ENCODE measurements around the gene MAP4.
A peak's percentile ranks its signal among the peaks of the same experiment; 100 is the strongest.
"Not testable (repeated sequence)": the region's sequence is repeated elsewhere in the genome, so short reads cannot be mapped to it uniquely, and the experiment has no call there.

The MAP4 gene

DNA sequence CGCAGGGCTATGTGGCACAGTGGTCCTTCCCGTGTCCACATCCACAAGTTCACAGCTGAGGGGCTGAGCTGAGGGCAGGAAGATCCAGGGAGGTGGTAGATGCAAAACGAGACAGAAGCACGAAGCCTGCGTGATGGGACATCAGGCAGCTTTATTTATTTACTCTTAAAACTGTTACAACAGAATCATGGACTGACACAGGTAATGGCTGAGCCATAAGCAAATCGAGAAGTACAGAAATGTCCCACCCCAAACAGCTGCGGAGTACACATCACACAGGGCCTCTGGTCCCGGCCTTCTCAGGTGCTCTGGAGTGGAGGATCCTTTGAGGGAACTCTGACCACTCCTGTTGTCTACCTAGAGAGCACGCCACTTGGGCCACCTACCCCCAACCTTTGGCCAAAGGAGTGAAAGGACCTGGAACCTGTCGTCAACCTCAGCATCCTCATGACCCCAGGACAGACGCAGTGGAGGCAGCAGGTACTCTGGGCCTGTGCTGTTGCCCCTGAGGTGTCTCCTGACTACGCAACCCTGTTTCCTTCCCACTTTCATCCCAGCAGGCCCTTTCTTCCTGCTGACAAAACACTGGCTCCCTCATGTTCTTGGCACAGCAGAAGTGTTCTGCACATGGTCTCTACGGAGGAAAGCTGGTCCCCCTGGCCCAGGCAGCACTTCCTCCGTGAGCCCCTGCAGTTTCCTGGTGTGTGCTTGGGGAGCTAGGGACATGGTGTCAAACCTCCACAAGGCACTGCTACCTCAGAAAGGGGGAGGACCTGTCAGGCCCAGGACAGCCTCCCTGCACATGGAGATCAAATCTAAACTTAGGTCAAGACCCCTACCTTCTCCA lies 165.4 kb downstream of the MAP4 start:
- DNase-seq (ENCODE audit: low spot score): no peak
- H3K4me1 Mint-ChIP-seq (ENCODE audit: low read depth): no peaks in the 10 kb centered on the region
- no peak overlapping the region for H3K4me3 Mint-ChIP-seq
- peaks cover 21% of the 10 kb centered on the region for H3K36me3 Mint-ChIP-seq (ENCODE audit: low read depth)
- no peaks in the 10 kb centered on the region for H3K27me3 Mint-ChIP-seq (ENCODE audit: low read depth)
- H3K9me3 Mint-ChIP-seq: no peaks in the 10 kb centered on the region
- H3K27ac Mint-ChIP-seq: peak overlapping the region; percentile 65

GRCh38 chr3:47849699-47850563 lies 166.3 kb downstream of the MAP4 start:
- Mint-ChIP-seq H3K9me3 (no peaks in the 10 kb centered on the region), H3K27ac (no peak overlapping the region), H3K4me3 (no peak overlapping the region), H3K27me3 (ENCODE audit: low read depth) (no peaks in the 10 kb centered on the region), H3K36me3 (ENCODE audit: low read depth) (peaks cover 26% of the 10 kb centered on the region), H3K4me1 (ENCODE audit: low read depth) (no peaks in the 10 kb centered on the region)
- DNase-seq (ENCODE audit: low spot score): no peak

GRCh38 chr3:47849186-47849698 lies 167.0 kb downstream of the MAP4 start:
- no peak for DNase-seq (ENCODE audit: low spot score)
- Mint-ChIP-seq H3K27ac (no peak overlapping the region), H3K9me3 (no peaks in the 10 kb centered on the region), H3K27me3 (ENCODE audit: low read depth) (no peaks in the 10 kb centered on the region), H3K4me3 (no peak overlapping the region), H3K4me1 (ENCODE audit: low read depth) (no peaks in the 10 kb centered on the region), H3K36me3 (ENCODE audit: low read depth) (peaks cover 30% of the 10 kb centered on the region)

GRCh38 chr3:47848599-47849117 lies 167.6 kb downstream of the MAP4 start:
- Mint-ChIP-seq H3K4me3 (no peak overlapping the region), H3K4me1 (ENCODE audit: low read depth) (no peaks in the 10 kb centered on the region), H3K27me3 (ENCODE audit: low read depth) (no peaks in the 10 kb centered on the region), H3K36me3 (ENCODE audit: low read depth) (peaks cover 35% of the 10 kb centered on the region), H3K27ac (no peak overlapping the region), H3K9me3 (no peaks in the 10 kb centered on the region)
- no peak for DNase-seq (ENCODE audit: low spot score)

GRCh38 chr3:47847801-47848518 lies 168.3 kb downstream of the MAP4 start:
- Mint-ChIP-seq H3K27me3 (ENCODE audit: low read depth) (no peaks in the 10 kb centered on the region), H3K4me3 (no peak overlapping the region), H3K36me3 (ENCODE audit: low read depth) (peaks cover 37% of the 10 kb centered on the region), H3K4me1 (ENCODE audit: low read depth) (no peaks in the 10 kb centered on the region), H3K9me3 (no peaks in the 10 kb centered on the region), H3K27ac (no peak overlapping the region)
- DNase-seq (ENCODE audit: low spot score): no peak

- no peak overlapping the region for H3K4me3 Mint-ChIP-seq
- no peaks in the 10 kb centered on the region for H3K27me3 Mint-ChIP-seq (ENCODE audit: low read depth)
- no peaks in the 10 kb centered on the region for H3K9me3 Mint-ChIP-seq
- H3K27ac Mint-ChIP-seq: no peak overlapping the region
- no peak for DNase-seq (ENCODE audit: low spot score)
- no peaks in the 10 kb centered on the region for H3K4me1 Mint-ChIP-seq (ENCODE audit: low read depth)
- peaks cover 38% of the 10 kb centered on the region for H3K36me3 Mint-ChIP-seq (ENCODE audit: low read depth)
Observed at GRCh38 chr3:47847260-47847659, 169.0 kb downstream of the MAP4 start.

DNA sequence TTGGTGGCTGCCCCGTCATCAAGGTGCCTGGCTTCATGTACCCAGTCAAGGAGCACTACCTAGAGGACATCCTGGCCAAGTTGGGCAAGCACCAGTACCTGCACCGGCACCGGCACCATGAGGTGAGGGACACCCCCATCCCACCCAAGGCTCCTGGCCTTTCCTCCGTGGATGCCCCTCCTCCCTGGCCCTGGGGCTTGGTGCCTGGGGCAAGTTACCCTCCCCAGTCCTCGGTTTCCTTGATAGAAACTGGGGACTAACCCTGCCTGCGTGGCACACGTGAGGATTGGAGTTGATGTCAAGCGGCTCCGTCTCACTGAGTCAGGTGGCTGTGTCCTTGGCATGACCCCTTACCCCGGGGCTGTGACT lies 169.4 kb downstream of the MAP4 start:
- Mint-ChIP-seq H3K27ac (no peak overlapping the region), H3K4me3 (no peak overlapping the region), H3K36me3 (ENCODE audit: low read depth) (peaks cover 37% of the 10 kb centered on the region), H3K4me1 (ENCODE audit: low read depth) (no peaks in the 10 kb centered on the region), H3K27me3 (ENCODE audit: low read depth) (no peaks in the 10 kb centered on the region), H3K9me3 (no peaks in the 10 kb centered on the region)
- DNase-seq (ENCODE audit: low spot score): no peak

DNA sequence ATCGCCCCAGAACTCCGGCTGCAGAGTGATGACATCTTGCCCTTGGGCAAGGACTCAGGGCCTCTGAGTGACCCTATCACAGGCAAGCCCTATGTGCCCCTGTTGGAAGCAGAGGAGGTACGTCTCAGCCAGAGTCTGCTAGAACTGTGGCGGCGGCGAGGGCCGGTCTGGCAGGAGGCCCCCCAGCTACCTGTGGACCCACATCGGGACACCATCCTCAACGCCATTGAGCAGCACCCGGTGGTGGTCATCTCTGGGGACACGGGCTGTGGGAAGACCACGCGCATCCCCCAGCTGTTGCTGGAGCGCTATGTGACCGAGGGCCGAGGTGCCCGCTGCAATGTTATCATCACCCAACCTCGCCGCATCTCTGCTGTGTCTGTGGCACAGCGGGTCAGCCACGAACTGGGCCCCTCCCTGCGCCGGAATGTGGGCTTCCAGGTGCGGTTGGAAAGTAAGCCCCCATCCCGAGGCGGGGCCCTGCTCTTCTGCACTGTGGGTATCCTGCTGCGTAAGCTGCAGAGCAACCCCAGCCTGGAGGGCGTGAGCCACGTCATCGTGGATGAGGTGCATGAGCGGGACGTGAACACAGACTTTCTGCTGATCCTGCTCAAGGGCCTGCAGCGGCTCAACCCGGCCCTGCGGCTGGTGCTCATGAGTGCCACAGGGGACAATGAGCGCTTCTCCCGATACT lies 169.9 kb downstream of the MAP4 start:
- Mint-ChIP-seq H3K9me3 (no peaks in the 10 kb centered on the region), H3K36me3 (ENCODE audit: low read depth) (peaks cover 42% of the 10 kb centered on the region), H3K27ac (no peak overlapping the region), H3K4me1 (ENCODE audit: low read depth) (no peaks in the 10 kb centered on the region), H3K27me3 (ENCODE audit: low read depth) (no peaks in the 10 kb centered on the region), H3K4me3 (no peak overlapping the region)
- no peak for DNase-seq (ENCODE audit: low spot score)

- Mint-ChIP-seq H3K27me3 (ENCODE audit: low read depth) (no peaks in the 10 kb centered on the region), H3K36me3 (ENCODE audit: low read depth) (peaks cover 44% of the 10 kb centered on the region), H3K4me1 (ENCODE audit: low read depth) (no peaks in the 10 kb centered on the region), H3K4me3 (no peak overlapping the region), H3K27ac (no peak overlapping the region), H3K9me3 (no peaks in the 10 kb centered on the region)
- no peak for DNase-seq (ENCODE audit: low spot score)
Observed at GRCh38 chr3:47841786-47842349, 174.3 kb downstream of the MAP4 start.

- H3K9me3 Mint-ChIP-seq: no peaks in the 10 kb centered on the region
- DNase-seq (ENCODE audit: low spot score): no peak
- no peaks in the 10 kb centered on the region for H3K27me3 Mint-ChIP-seq (ENCODE audit: low read depth)
- no peaks in the 10 kb centered on the region for H3K4me1 Mint-ChIP-seq (ENCODE audit: low read depth)
- no peak overlapping the region for H3K4me3 Mint-ChIP-seq
- peaks cover 46% of the 10 kb centered on the region for H3K36me3 Mint-ChIP-seq (ENCODE audit: low read depth)
- H3K27ac Mint-ChIP-seq: no peak overlapping the region
Observed at GRCh38 chr3:47838503-47838902, 177.7 kb downstream of the MAP4 start.

GRCh38 chr3:47836986-47837385 lies 179.2 kb downstream of the MAP4 start:
- Mint-ChIP-seq H3K36me3 (ENCODE audit: low read depth) (peaks cover 45% of the 10 kb centered on the region), H3K4me3 (no peak overlapping the region), H3K27ac (no peak overlapping the region)

DNA sequence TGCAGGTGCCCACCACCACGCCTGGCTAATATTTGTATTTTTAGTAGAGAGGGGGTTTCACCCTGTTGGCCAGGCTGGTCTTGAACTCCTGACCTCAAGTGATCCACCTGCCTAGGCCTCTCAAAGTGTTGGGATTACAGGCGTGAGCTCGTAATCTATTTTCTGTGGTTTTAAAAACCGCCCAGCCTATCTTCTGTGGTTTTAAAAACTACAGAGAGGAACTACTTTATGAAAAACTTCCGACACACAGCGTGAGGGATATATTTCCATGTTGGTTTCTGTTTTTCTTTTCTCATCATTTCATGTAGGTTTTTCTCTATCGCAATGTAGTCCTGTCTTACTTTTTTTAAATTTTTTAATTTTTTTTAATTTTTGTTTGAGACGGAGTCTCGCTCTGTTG lies 186.7 kb downstream of the MAP4 start:
- not testable (repeated sequence) for H3K27ac Mint-ChIP-seq; H3K9me3 Mint-ChIP-seq; H3K27me3 Mint-ChIP-seq (ENCODE audit: low read depth); H3K4me3 Mint-ChIP-seq
- Mint-ChIP-seq H3K36me3 (ENCODE audit: low read depth) (peaks cover 47% of the 10 kb centered on the region), H3K4me1 (ENCODE audit: low read depth) (peaks cover 35% of the 10 kb centered on the region)
- peak; percentile 7 for DNase-seq (ENCODE audit: low spot score)

More at GRCh38 chr3:47836986-47837385, 179.2 kb downstream of the MAP4 start:
- no peak for DNase-seq (ENCODE audit: low spot score)
- Mint-ChIP-seq H3K9me3 (no peaks in the 10 kb centered on the region), H3K4me1 (ENCODE audit: low read depth) (no peaks in the 10 kb centered on the region), H3K27me3 (ENCODE audit: low read depth) (no peaks in the 10 kb centered on the region)

DNA sequence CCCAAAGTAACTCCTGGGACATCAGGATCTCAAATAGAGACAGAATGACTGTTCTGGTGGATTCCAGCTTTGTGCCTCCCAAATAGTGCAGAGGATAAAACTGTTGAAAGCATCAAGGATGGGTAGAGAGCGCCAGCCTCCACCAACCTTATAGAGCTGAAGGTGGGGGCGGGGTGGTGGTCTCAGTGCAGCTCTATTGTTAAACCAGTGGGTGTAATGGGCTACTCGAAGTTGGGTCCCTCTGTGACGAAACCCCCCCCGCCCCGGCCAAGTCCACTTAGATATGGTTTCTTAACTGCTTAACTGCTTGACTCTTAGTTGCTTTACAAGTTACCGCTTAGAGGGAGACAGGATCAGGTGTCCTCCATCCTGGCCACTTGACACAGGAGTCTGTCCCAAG lies 190.6 kb downstream of the MAP4 start:
- Mint-ChIP-seq H3K36me3 (ENCODE audit: low read depth) (peaks cover 32% of the 10 kb centered on the region), H3K27ac (peak overlapping the region; percentile 84), H3K4me1 (ENCODE audit: low read depth) (peaks cover 36% of the 10 kb centered on the region), H3K4me3 (peak overlapping the region; percentile 92), H3K27me3 (ENCODE audit: low read depth) (no peaks in the 10 kb centered on the region), H3K9me3 (no peaks in the 10 kb centered on the region)
- DNase-seq (ENCODE audit: low spot score): no peak

Measured in T-helper 2 cell treated with Interferon-gamma antibody and Interleukin-4, amounts not matched to agents 5 μg/mL and 100 μg/mL, for 36 hours (primary cell).